K562 (cell line): ENCODE measurements around the gene ADI1. TPM values are rescaled to one million over a fixed set of nuclear protein-coding genes. Genes with fewer than 3 reads are reported as not detected.

Experiments
- BRD4 ChIP-seq: fragments of 200-600 bp; sonication (generic); IDR thresholded peaks from 2 replicates; pipeline ENCODE4 v1.6.1; 2017; ENCODE audit warnings: inconsistent platforms
- DPF2 ChIP-seq: fragments of 450-650 bp; IDR thresholded peaks from 2 replicates; pipeline ENCODE4 v1.6.1; 2016
- E2F6 ChIP-seq, 2 experiments: IDR thresholded peaks; 2 replicates each; pipeline ENCODE4 v1.6.1; 2011; ENCODE audit warnings: borderline replicate concordance in 1 of 2, control low read depth in 1 of 2, low read depth in 1 of 2, low read length in 1 of 2, mild to moderate bottlenecking in 1 of 2, mixed read lengths in 1 of 2, moderate library complexity in 1 of 2; ENCODE audit not compliant: insufficient read depth in 1 of 2, insufficient read length in 1 of 2, poor library complexity in 1 of 2, severe bottlenecking in 1 of 2; ENCODE audit errors: extremely low read depth in 1 of 2
- ETS2 ChIP-seq: IDR thresholded peaks from 2 replicates; pipeline ENCODE4 v1.6.1; 2016; ENCODE audit warnings: borderline replicate concordance, missing genetic modification characterization, mild to moderate bottlenecking, moderate library complexity, missing compliant biosample characterization; ENCODE audit not compliant: poor library complexity, severe bottlenecking
- FOXA1 ChIP-seq: fragments of 450-650 bp; IDR thresholded peaks from 2 replicates; pipeline ENCODE4 v1.6.1; 2016; ENCODE audit warnings: mild to moderate bottlenecking, borderline replicate concordance
- HINFP ChIP-seq: fragments of 450-650 bp; conservative IDR thresholded peaks from 2 replicates; pipeline ENCODE4 v1.6.1; 2016; ENCODE audit warnings: missing genetic modification characterization, low read depth, mild to moderate bottlenecking, control low read depth, missing compliant biosample characterization
- HSF4 ChIP-seq: fragments of 250-450 bp; sonication (Bioruptor Pico); IDR thresholded peaks from 2 replicates; pipeline ENCODE4 v2.1.2; 2022; ENCODE audit warnings: mild to moderate bottlenecking, moderate library complexity, borderline replicate concordance
- KDM2B ChIP-seq: fragments of 250-450 bp; sonication (Bioruptor Pico); IDR thresholded peaks from 2 replicates; pipeline ENCODE4 v1.8.0; 2021; ENCODE audit warnings: mild to moderate bottlenecking, moderate library complexity
- NFYB ChIP-seq: IDR thresholded peaks from 2 replicates; pipeline ENCODE4 v1.6.1; 2011; ENCODE audit warnings: mild to moderate bottlenecking, moderate library complexity; ENCODE audit not compliant: insufficient read length; ENCODE audit errors: extremely low read depth
- RFX5 ChIP-seq: IDR thresholded peaks from 2 replicates; pipeline ENCODE4 v1.6.1; 2011; ENCODE audit warnings: low read depth, mild to moderate bottlenecking, improper control_type of control experiment, low read length
- SIX5 ChIP-seq, 2 experiments: IDR thresholded peaks; 2 replicates each; pipeline ENCODE4 v1.6.1; 2011; ENCODE audit warnings: low read length in 2 of 2, borderline replicate concordance in 1 of 2, low read depth in 1 of 2, mild to moderate bottlenecking in 1 of 2, moderate library complexity in 1 of 2; ENCODE audit not compliant: insufficient read depth in 1 of 2
- SMARCB1 ChIP-seq: IDR thresholded peaks from 2 replicates; pipeline ENCODE4 v1.6.1; 2011; ENCODE audit warnings: improper control_type of control experiment, low read depth; ENCODE audit not compliant: insufficient read length
- SP1 ChIP-seq: sonication (generic); formaldehyde crosslinking; IDR thresholded peaks from 2 replicates; pipeline ENCODE4 v1.8.1; 2022; ENCODE audit warnings: mild to moderate bottlenecking, missing genetic modification reagents
- TAF15 ChIP-seq: fragments of 200-400 bp; formaldehyde crosslinking; IDR thresholded peaks from 2 replicates; pipeline ENCODE4 v1.6.1; 2017; ENCODE audit warnings: mild to moderate bottlenecking, low read depth, low read length, moderate library complexity
- TAF9B ChIP-seq: fragments of 450-650 bp; IDR thresholded peaks from 2 replicates; pipeline ENCODE4 v1.6.1; 2018; ENCODE audit warnings: mild to moderate bottlenecking; ENCODE audit not compliant: partially characterized antibody
- TCF15 ChIP-seq: fragments of 250-450 bp; sonication (Bioruptor Pico); IDR thresholded peaks from 2 replicates; pipeline ENCODE4 v1.8.0; 2022; ENCODE audit warnings: moderate library complexity, mild to moderate bottlenecking, inconsistent platforms
- THRA ChIP-seq: fragments of 450-650 bp; IDR thresholded peaks from 2 replicates; pipeline ENCODE4 v1.6.1; 2017; ENCODE audit warnings: mild to moderate bottlenecking, moderate library complexity
- ZFP30 ChIP-seq: fragments of 250-450 bp; sonication (Bioruptor Pico); IDR thresholded peaks from 2 replicates; pipeline ENCODE4 v1.8.0; 2022; ENCODE audit warnings: moderate library complexity, mild to moderate bottlenecking, inconsistent platforms, borderline replicate concordance
- ZFX ChIP-seq: sonication (generic); formaldehyde crosslinking; IDR thresholded peaks from 2 replicates; pipeline ENCODE4 v1.8.0; 2022; ENCODE audit warnings: mild to moderate bottlenecking, missing genetic modification reagents, moderate library complexity
- ZKSCAN1 ChIP-seq: fragments of 150-350 bp; IDR thresholded peaks from 2 replicates; pipeline ENCODE4 v1.6.1; 2016; ENCODE audit warnings: low read depth, low read length
- ZNF764 ChIP-seq: fragments of 250-450 bp; sonication (Bioruptor Pico); IDR thresholded peaks from 2 replicates; pipeline ENCODE4 v1.4.0; 2020; ENCODE audit warnings: low read depth, mild to moderate bottlenecking, moderate library complexity
- polyA plus RNA-seq, 8 experiments: library from polyadenylated mRNA; depleted of rRNA in 4 of 8; stranded (reverse) in 5 of 8; unstranded in 3 of 8; fragments of >200 nt; fragmentation: Nextera tagmentation in 2 of 8; fragmentation: Illumina TruSeq in 1 of 8; extraction: Ambion mirVana in 2 of 8; extraction: Trizol in 1 of 8; gene quantifications; 2 replicates each; pipeline versions ENCODE4 v1.2.1 to v1.2.3, GENCODE V29; 2011 to 2014; ENCODE audit warnings: inconsistent platforms in 1 of 8, missing spikeins in 1 of 8
- total RNA-seq, 7 experiments: library from RNA; depleted of rRNA in 6 of 7; stranded (reverse); fragments of >200 nt in 6 of 7; fragmentation: Illumina TruSeq in 2 of 7; extraction: Trizol in 2 of 7; gene quantifications; 2 replicates each; pipeline versions ENCODE4 v1.2.1 to v1.2.3, GENCODE V29; 2011 to 2021; ENCODE audit warnings: low replicate concordance in 1 of 7

Gene ADI1
- total and polyA plus RNA-seq, 9 of the 15 experiments (the other 6 are each of a cell fraction or from before 2014, with no cell fraction given): 6.1 to 51.0 (median 27.1) TPM

GRCh38 chr2:3519255-3520205 is at the start of gene ADI1 (continued):
- TF ChIP-seq HINFP (tag): no peak
- no peak for TF ChIP-seq THRA
- no peak for TF ChIP-seq TCF15 (CRISPR knock-in tag)
- TF ChIP-seq NFYB: no peak
- no peak for TF ChIP-seq FOXA1
- TF ChIP-seq HSF4 (CRISPR knock-in tag): no peak
- TF ChIP-seq RFX5: no peak
- no peak for TF ChIP-seq SIX5 (IDR thresholded peaks at IDR 0.05; ENCODE audit: borderline replicate concordance in 1 of 2, insufficient read depth in 1 of 2, low read depth in 1 of 2, low read length in 2 of 2)
- peak; percentile 61; the same call in 1 of the 2 replicates for TF ChIP-seq BRD4
- TF ChIP-seq TAF15: no peak
- TF ChIP-seq DPF2: no peak; the same call in 1 of the 2 replicates
- TF ChIP-seq ZFX (CRISPR knock-in tag): peak; percentile 98
- no peak for TF ChIP-seq SMARCB1
- TF ChIP-seq E2F6 (IDR thresholded peaks at IDR 0.05; ENCODE audit: borderline replicate concordance in 1 of 2, extremely low read depth in 1 of 2, insufficient read depth in 1 of 2, insufficient read length in 1 of 2, low read depth in 1 of 2, low read length in 1 of 2, poor library complexity in 1 of 2, severe bottlenecking in 1 of 2): peak; percentile 88 to 90
- no peak for TF ChIP-seq ZKSCAN1
- no peak for TF ChIP-seq ETS2 (tag)
- no peak for TF ChIP-seq ZFP30 (CRISPR knock-in tag)
- TF ChIP-seq KDM2B (CRISPR knock-in tag): no peak
- no peak for TF ChIP-seq TAF9B
- TF ChIP-seq ZNF764 (CRISPR knock-in tag): no peak
- peak; percentile 54; the same call in 1 of the 2 replicates for TF ChIP-seq SP1
